ENCODE data around the gene PPP4R1. TPM values are rescaled to one million over a fixed set of nuclear protein-coding genes. Genes with fewer than 3 reads are reported as not detected.

PPP4R1 gene
- polyA plus RNA-seq, 1 donor (not counting 4 experiments of a cell fraction or from before 2014, with no cell fraction given): 200 TPM

- Histone ChIP-seq H4K20me1 (ENCODE audit: control insufficient read depth, extremely low read depth, insufficient read depth, low read length) (no peaks in the 10 kb centered on the region), H3K9me1 (ENCODE audit: control insufficient read depth, extremely low read depth, insufficient read depth, low read length) (no peaks in the 10 kb centered on the region), H2AFZ (ENCODE audit: control insufficient read depth, low read length) (peak overlapping the region; percentile 18), H3K36me3 (ENCODE audit: control insufficient read depth in 2 of 2, extremely low read depth in 1 of 2, insufficient read depth in 2 of 2, low read length in 2 of 2) (no peaks in the 10 kb centered on the region), H3K4me2 (ENCODE audit: control insufficient read depth, extremely low read depth, insufficient read depth, low read depth, low read length) (peak overlapping the region; percentile 35), H3K4me3 (ENCODE audit: control insufficient read depth in 2 of 3, extremely low read depth in 1 of 3, insufficient read depth in 2 of 3, low read depth in 1 of 3, low read length in 3 of 3) (no peak overlapping the region), H3K27me3 (ENCODE audit: control insufficient read depth, extremely low read depth, insufficient read depth, low read length) (no peaks in the 10 kb centered on the region), H3K4me1 (ENCODE audit: control insufficient read depth, extremely low read depth, insufficient read depth, low read length) (peaks cover 31% of the 10 kb centered on the region), H3K27ac (ENCODE audit: control insufficient read depth, insufficient read depth, low read length) (peak overlapping the region; percentile 33), H3K9me3 (ENCODE audit: control insufficient read depth, low read depth, low read length) (peaks cover 2% of the 10 kb centered on the region), H3K9ac (ENCODE audit: control insufficient read depth, extremely low read depth, insufficient read depth, low read length) (peak overlapping the region; percentile 17), H3K79me2 (ENCODE audit: control insufficient read depth, insufficient read depth, low read length) (no peaks in the 10 kb centered on the region)
- dilution Hi-C loops (cut with MboI; ENCODE audit: extremely low pct_ligation_motif_present, low sequenced_read_pairs): no loop called here
- peak; percentile 94 for FAIRE-seq
- no peak for TF ChIP-seq CTCF (optimal IDR thresholded peaks at IDR 0.05 in 1 of 3, IDR thresholded peaks at IDR 0.05 in 1 of 3, conservative IDR thresholded peaks at IDR 0.05 in 1 of 3; ENCODE audit: extremely low read depth in 1 of 3, insufficient read depth in 2 of 3, low read length in 3 of 3)
- no peak for TF ChIP-seq EZH2 (IDR thresholded peaks at IDR 0.05; ENCODE audit: low read length)
- DNase-seq (ENCODE audit: low read depth, low spot score): no peak
These were observed 24.5 kb upstream of the PPP4R1 start for GRCh38 chr18:9638886-9639285.

GRCh38 chr18:9637036-9637767, 22.8 kb upstream of the PPP4R1 start:
- Histone ChIP-seq H3K27ac (ENCODE audit: control insufficient read depth, insufficient read depth, low read length) (no peak overlapping the region), H3K9me3 (ENCODE audit: control insufficient read depth, low read depth, low read length) (peaks cover 2% of the 10 kb centered on the region), H2AFZ (ENCODE audit: control insufficient read depth, low read length) (no peak overlapping the region), H3K4me1 (ENCODE audit: control insufficient read depth, extremely low read depth, insufficient read depth, low read length) (peaks cover 17% of the 10 kb centered on the region), H3K4me2 (ENCODE audit: control insufficient read depth, extremely low read depth, insufficient read depth, low read depth, low read length) (no peak overlapping the region), H3K79me2 (ENCODE audit: control insufficient read depth, insufficient read depth, low read length) (no peaks in the 10 kb centered on the region), H3K36me3 (ENCODE audit: control insufficient read depth in 2 of 2, extremely low read depth in 1 of 2, insufficient read depth in 2 of 2, low read length in 2 of 2) (no peaks in the 10 kb centered on the region), H3K9ac (ENCODE audit: control insufficient read depth, extremely low read depth, insufficient read depth, low read length) (no peak overlapping the region), H3K9me1 (ENCODE audit: control insufficient read depth, extremely low read depth, insufficient read depth, low read length) (no peaks in the 10 kb centered on the region), H4K20me1 (ENCODE audit: control insufficient read depth, extremely low read depth, insufficient read depth, low read length) (no peaks in the 10 kb centered on the region), H3K4me3 (ENCODE audit: control insufficient read depth in 2 of 3, extremely low read depth in 1 of 3, insufficient read depth in 2 of 3, low read depth in 1 of 3, low read length in 3 of 3) (no peak overlapping the region), H3K27me3 (ENCODE audit: control insufficient read depth, extremely low read depth, insufficient read depth, low read length) (no peaks in the 10 kb centered on the region)
- FAIRE-seq: no peak
- DNase-seq (ENCODE audit: low read depth, low spot score): no peak
- dilution Hi-C loops (cut with MboI; ENCODE audit: extremely low pct_ligation_motif_present, low sequenced_read_pairs): no loop called here
- TF ChIP-seq EZH2 (IDR thresholded peaks at IDR 0.05; ENCODE audit: low read length) (no peak), CTCF (optimal IDR thresholded peaks at IDR 0.05 in 1 of 3, IDR thresholded peaks at IDR 0.05 in 1 of 3, conservative IDR thresholded peaks at IDR 0.05 in 1 of 3; ENCODE audit: extremely low read depth in 1 of 3, insufficient read depth in 2 of 3, low read length in 3 of 3) (no peak)

Measured in keratinocyte (primary cell).